HG02588 (cell line): ENCODE measurements around the gene DBR1.

Experiments
- ATAC-seq: cut with Tn5 transposase; IDR thresholded peaks from one replicate; pipeline ENCODE4 v1.9.1; 2021; ENCODE audit warnings: mild to moderate bottlenecking, moderate library complexity; ENCODE audit not compliant: unreplicated experiment

The DBR1 gene, protein sequence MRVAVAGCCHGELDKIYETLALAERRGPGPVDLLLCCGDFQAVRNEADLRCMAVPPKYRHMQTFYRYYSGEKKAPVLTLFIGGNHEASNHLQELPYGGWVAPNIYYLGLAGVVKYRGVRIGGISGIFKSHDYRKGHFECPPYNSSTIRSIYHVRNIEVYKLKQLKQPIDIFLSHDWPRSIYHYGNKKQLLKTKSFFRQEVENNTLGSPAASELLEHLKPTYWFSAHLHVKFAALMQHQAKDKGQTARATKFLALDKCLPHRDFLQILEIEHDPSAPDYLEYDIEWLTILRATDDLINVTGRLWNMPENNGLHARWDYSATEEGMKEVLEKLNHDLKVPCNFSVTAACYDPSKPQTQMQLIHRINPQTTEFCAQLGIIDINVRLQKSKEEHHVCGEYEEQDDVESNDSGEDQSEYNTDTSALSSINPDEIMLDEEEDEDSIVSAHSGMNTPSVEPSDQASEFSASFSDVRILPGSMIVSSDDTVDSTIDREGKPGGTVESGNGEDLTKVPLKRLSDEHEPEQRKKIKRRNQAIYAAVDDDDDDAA

DNA sequence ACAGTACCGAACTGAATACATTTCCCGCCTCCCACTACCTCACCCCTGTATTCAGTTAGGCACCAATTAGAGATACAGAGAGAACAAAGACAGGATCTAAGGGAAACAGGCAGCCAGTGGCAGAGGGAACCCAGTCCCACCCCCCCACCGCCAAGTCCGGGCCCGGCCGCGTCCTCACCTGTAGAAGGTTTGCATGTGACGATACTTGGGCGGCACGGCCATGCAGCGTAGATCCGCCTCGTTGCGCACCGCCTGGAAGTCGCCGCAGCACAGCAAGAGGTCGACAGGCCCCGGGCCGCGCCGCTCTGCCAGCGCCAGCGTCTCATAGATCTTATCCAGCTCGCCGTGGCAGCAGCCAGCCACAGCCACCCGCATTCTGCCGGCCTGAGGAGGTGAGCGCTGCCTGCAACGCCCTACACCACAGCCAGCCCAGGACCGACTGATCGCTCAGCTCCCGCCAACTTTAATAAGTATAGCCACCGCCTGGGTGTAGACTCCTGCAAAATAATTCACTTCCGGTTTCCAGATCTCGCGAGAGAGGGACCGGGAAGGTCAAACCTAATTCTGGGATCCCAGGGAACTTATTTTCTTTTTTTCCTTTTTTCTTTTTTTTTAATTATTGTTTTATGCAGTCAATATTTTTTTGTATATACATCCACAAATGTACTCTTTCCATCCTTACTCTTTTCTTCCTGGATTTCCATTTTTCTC is at the start of gene DBR1:
Gene DBR1, minus strand, starts transcription at position 501 of the 711 bp plus-strand sequence. Its CDS starts 126 bp downstream, at position 375.
- ATAC-seq = peak; percentile 90

DNA sequence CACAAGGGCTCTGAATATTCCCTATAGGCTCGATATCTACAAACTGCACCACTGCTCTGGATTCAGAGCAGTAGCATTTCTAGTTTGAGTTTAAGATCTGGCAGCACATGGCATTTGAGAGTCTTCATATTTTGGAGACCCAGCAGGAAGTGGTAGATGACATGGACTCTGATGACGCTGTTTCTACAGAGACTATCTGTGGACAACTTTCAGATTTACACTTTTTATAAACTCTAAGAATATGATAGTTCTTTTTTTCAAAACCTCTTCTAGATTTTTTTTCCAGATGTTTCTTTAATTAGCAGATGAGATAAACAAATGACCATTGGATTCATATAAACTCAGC is 48.2 kb upstream of the DBR1 start:
- no peak for ATAC-seq

DNA sequence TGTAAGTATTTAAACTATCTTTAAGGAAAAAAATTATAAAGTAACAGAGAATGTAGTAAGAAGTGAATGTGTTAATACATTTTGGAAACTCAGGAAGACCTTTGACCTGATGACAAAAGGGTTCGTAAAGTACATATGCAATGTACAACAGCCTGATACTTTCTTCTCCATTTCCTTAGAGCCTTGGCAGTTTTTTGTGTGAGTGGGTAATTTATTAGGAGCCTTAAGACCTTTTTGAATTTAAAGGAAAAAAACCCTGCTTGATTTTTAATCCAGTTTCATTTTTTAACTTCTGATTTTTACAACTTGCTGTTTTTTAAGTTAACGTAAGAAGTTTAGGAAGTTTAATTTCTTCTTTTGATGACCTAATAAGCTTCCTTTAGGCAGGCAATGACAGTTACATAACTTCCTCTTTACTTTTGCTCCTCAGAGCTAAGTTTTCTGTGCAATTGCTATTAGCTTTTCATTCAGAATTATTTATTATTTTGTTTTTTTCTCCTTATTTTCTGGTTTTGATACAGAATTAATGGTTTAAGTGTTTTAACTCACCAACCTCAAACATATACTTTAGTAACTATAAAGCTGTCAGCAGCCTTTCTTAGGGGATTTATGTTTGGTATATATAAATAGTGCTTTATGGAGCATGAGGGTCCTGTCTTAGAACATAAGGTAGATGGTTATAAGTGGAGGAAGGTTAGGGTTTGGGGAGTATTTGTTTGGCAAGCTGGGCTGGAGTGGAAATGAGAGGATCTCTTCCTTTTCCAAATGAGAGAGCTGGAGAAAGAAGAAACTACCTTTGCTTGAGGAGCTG is 47.6 kb upstream of the DBR1 start:
- no peak for ATAC-seq

DNA sequence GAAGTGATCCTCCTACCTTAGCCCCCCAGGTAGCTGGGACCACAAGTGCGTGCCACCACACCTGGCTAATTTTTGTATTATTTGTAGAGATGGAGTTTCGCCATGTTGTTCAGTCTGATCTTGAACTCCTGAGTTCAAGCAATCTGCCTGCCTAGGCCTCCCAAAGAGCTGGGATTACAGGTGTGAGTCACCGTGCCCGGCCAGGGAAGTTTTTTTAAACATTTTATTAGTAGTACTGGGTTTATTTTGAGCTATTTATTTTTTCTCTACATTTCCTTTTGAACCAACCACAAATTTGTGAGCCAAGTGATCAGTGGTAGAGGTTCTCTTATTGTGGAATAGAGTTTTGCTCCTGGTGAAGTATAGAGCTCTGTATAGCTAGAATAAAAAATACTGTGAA is 46.1 kb upstream of the DBR1 start:
- ATAC-seq = no peak

DNA sequence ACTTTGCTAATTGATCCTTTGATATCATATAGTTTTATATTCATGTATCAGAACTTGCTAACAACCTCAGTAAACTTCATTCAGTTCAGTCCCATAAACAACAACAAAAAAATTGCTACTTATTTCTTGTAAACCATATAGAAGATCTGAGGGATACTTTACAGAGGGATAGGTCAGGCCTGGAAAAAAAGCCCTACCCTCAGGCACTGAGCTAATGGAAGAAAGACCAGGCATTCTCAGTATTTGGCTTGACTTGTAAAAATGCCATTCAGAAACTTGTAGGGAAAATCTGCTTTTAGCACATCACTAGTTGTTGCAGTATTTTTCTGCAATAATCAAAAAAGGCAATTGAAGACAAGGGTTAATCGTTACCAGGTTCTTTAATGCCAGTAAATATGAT is 45.5 kb upstream of the DBR1 start:
- ATAC-seq = no peak

DNA sequence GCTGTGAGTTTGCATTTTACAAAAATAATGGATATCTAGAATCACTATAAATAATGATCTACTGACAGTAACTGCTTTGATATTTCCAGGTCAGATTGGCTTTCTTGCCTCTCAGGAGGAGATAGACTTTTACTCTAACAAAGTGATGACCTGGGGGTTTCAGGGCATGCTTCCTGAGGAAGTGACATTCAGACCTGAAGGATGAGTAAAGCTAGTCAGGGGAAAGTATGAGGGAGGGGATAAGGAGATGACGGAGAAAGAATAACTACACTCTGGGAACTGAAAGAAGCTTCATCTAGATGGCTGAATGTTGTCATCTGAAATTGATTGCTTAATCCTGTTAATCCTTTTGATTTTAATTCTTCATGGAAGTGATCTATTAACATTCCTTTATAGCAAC is 44.5 kb upstream of the DBR1 start:
- ATAC-seq = no peak

DNA sequence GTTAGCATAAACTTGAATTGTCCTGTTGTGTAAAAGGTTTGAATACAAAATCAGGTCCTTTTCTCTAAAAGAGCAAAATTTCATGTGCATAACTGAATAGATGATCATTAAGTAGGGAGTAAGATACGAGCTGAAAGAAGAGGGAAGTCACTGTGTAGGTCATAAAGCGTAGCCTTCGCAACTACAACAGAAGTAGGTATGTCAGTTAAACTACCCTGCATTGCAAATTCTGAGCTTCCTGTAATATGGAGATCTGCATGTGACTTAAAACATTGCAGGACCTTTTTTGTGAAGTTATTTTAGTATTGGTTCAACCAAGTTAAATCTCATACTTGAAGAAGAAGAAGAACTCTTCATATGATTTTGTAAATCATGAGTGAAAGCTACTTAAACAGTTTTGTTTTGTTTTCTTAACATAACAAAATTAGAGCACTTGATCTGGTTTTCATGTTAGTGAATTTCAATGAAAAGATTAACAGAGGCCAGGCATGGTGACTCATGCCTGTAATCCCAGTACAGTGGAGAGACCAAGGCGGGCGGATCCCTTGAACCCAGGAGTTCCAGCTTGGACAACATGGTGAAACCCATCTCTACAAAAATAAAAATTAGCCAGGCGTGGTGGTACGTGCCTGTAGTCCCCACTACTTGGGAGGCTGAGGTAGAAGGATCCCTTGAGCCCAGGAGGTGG is 38.8 kb upstream of the DBR1 start:
- ATAC-seq = no peak

DNA sequence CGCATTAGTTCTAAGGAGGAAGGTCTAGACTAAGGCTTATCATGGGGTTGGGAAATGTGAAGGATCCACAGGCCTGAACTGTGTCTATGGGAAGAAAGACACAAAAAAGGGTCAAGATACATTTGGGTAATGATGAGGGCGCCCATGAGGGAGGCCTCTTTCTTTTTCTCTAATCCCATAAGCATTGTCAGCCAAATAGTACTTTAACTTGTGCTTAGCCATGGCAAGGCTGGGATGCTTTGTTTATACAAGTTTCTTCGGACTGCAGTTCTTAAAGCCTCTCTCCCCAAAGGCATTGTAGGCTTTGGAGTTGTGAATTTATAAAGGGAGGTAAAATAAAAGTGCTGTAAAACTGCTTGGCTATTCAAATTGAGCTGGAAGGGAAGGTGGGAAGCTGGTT is 35.8 kb upstream of the DBR1 start:
- ATAC-seq = no peak

DNA sequence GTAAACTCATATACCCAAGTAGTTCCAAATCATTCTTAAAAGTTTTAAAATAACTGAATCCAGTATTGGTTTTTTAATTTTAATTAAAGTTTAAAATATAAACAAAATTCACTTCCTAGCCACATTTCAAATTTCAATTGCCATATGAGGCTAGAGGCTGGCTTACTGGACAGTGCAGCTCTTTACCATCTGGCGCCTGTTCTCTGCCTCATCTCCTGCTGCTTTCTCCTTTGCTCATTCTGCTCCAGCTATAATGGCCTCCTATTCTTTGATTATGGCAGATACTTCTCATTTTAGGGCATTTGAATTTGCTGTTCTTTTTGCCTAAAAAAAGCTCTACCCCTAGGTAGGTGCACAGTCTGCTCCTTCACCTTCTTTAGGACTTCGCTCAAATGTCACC is 31.5 kb upstream of the DBR1 start:
- ATAC-seq = no peak

DNA sequence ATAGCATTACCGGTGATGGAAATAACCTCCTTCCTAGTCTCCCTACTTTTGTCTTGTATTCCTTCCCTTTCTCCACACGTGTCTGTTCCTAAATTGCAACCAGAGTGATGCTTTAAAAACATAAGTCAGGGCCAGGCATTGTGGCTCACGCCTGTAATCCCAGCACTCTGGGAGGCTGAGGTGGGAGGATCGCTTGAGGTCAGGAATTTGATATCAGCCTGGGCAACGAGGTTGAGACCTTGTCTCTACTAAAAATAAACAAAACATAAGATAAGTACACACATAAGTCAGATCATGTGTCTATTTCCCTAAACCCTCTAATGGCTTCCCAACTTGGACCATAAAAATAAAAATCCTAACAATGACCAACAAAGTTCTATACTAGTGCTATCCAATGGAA is 30.8 kb upstream of the DBR1 start:
- no peak for ATAC-seq

DNA sequence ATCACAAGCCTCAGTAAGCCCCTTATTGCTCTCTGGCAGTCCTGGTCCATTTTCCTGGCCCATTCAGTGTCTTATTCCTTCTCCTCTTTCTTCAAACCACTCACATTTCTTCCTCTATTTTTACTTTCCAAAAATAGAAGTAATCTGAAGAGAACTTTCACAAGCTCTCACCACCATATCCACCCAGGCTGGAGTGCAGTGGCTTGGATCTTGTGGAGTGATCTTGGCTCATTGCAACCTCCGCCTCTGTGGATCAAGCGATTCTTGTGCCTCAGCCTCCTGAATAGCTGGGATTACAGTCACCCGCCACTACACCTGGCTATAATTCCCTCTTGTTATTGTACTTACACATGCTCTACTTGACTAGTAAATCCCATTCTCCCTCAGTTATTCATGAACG is 29.2 kb upstream of the DBR1 start:
- ATAC-seq = no peak

DNA sequence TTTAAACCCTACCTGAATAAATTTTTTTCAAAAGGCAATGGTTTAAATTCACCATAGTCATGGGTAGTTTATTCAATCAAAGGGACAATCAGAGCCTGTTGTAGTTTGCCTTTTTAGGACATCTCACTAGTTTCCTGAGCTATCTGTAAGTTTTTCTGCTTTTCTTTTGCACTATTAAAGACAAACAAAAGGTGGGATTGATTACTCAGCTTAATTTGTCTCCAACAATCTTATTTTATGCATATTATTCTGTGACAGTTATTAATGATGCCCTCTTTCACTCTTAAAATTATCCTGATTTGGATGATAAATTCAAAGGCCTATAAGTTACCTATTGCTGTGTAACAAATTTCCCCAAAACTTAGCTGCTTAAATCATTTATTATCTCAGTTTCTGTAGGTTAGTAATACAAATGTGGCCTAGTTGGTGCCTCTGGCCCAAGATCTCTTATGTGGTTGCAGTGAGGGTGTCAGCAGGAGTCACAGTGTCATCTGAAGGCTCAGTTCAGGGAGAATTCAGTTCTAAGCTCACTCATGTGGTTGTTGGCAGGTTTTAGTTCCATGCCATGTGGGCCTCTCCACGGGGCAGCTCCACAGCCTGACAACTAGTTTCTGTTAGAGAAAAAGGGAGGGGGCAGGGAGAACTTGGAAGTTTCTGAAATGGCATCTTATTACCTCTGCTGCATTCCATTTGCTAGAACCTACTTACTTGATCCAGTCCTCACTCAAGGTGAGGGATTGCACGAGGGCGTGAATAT is 28.4 kb upstream of the DBR1 start:
- no peak for ATAC-seq

DNA sequence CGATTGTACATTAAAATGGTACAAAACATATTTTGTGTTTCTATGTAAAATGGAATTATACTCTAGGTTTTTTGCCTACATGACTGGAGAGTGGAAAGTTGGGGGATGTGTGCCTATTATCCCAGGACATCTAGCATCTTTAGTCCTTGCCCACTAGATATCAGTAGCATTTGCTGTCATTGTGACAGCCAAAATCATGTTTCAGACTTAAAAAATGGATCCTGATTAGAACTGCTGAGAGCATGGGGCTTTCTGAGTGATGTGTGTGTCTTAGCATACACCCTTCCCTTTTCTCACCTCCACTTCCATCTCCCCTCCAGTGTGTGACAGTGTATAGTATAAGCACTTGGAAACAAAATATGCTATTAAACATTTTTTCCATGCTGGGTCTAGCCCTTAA is 25.7 kb upstream of the DBR1 start:
- no peak for ATAC-seq

DNA sequence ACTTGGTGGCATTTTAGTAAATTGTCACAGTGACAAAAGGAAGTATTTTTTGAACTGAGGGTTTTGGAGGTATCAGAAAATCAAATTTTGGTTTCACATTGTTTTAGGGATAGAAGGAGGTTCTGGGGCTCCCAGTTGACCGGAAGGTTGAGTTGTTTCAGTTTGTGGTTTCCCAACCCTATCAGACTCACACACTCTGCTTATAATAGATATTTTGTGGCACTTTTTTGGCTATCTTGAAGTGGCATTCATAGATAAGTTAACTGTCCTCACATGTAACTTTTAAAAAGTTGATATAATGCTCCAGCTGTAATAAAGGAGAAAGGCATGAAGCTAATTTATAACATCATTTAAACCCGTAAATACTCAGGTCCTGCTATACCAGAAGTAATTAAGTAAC is 25.1 kb upstream of the DBR1 start:
- no peak for ATAC-seq

DNA sequence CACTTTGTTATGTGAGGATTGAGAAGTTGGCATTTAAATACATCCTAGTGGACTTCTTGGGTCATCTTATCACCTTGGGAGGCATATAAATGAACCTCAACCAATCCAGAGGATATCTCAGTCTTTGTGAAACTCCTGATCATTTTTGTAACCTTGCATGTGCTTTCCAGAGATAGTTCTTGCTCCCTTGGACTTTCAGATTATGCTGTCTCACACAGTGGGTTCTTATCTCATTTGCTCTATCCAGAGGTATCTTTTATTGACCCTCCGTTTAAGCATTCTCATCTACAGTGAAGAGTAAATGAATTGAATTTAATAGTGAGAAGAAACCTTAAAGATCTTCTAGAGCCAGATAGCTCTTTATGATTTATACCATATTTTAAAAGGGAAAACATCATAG is 22.8 kb upstream of the DBR1 start:
- no peak for ATAC-seq

DNA sequence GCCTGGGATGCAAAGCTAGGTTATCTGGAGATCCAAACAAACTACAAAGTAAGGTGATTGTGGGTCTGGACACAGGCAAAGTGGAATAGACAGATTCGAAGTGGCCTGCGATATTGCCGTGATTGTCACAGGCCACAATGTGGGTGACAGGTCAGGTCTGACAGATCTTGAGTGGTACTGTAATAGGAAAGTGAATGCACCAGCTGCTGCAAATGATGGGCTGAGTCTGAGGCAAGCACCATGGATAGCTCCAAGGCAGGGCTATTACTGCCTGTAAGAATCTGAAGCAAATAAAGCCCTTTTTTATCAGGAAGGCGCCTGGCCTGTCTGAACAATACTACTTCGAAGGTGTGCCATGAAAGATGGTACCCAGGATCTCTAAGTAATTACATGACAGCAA is 22.3 kb upstream of the DBR1 start:
- no peak for ATAC-seq

DNA sequence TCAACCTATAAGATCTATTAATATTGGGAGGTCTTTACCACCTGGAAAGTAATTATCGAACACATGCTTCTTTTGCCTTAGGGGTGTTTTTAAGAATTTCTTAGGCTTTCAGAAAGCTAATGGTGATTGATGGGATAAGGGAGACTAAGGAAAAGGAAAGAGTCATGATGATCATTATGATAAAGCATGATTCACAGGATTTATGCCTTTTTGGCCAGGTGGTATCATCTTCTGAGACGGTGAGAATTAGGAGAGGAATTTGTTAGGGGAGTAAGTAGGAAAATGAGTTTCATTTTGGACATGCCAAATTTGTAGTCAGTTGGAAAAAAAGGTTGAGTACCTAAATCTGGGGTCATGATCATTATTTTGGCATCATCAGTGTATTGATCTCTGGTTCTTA is 21.3 kb upstream of the DBR1 start:
- no peak for ATAC-seq

DNA sequence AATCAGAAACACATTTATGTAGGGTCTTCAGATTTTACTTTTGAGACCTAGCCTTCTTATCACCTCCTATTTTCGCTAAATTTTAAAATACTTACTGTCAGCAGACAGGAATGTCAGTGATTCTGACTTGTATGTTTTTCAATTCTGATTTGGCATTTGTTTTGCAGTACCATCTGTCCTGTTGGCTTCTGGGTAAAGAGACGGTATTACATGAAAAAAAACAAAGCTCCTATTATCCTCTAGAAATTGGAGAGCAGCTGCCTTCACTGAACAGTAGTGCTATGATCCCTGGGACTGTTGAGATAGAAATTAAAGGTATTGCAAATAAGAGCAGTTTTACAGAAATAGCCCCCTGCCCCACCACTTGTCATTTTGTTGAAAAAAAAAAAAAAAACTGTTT is 20.8 kb upstream of the DBR1 start:
- no peak for ATAC-seq

DNA sequence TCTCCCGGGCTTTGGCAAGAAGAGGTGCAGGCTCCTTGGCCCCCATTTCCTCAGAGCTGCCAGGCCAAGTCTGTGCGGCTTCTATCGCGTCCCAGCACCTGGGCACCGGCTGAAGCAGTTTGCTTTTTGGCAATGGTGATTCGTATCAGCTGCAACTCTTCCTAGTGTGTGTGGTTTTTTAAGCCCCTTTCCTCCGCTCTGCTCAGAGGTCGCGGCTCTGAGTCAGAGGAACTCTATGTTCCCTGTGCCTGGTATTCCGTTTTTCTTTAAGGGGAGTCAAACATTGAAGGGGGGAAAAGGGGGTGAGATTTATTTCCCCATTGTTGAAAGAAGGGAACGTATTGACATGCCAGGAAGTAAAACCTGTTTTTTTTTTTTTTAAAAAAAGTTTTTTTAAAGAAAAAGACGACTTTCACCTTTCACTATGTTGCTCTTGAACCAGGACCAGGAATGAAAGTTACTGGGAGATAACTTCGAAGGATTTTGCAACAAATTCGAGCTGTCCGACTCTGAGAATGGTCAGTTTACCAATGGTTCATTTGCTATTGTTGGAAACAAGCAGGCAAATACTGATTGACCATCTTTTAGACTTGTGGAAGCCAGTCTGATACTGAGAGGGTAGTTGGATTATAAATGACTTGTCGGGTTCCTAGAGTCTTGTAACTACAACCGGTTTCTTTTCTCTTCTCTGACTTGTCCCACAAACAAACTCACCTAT is 13.5 kb upstream of the DBR1 start:
- no peak for ATAC-seq
